ENCODE data around the gene NMNAT2.

- TF ChIP-seq CTCF (IDR thresholded peaks at IDR 0.05) (no peak), POLR2A (IDR thresholded peaks at IDR 0.05) (no peak)
Observed at GRCh38 chr1:183226361-183226760, 191.8 kb downstream of the NMNAT2 start.

Data from adrenal gland (tissue), 5 donors.